Gastroesophageal sphincter (tissue), 3 donors: ENCODE data around the gene TSPAN13.

Experiments
- POLR2A ChIP-seq, 2 donors: fragments of 450-650 bp; IDR thresholded peaks; one replicate each; pipeline ENCODE4 v1.6.1; 2017; ENCODE audit warnings: antibody characterized with exemption in 2 of 2, mild to moderate bottlenecking in 2 of 2, moderate library complexity in 1 of 2
- POLR2AphosphoS5 ChIP-seq: sonication (generic); formaldehyde crosslinking; IDR thresholded peaks from one replicate; pipeline ENCODE4 v1.6.1; 2017; ENCODE audit warnings: antibody characterized with exemption
- TF ChIP-seq, protein P1 (sequence below), 4 experiments: fragments of 200-600 bp in 2 of 4; fragments of 450-650 bp in 2 of 4; sonication (generic) in 1 of 4; IDR thresholded peaks; one replicate each; pipeline ENCODE4 v1.5.1; 2017 to 2019; ENCODE audit warnings: antibody characterized with exemption in 4 of 4, mild to moderate bottlenecking in 2 of 4, moderate library complexity in 2 of 4

DNA sequence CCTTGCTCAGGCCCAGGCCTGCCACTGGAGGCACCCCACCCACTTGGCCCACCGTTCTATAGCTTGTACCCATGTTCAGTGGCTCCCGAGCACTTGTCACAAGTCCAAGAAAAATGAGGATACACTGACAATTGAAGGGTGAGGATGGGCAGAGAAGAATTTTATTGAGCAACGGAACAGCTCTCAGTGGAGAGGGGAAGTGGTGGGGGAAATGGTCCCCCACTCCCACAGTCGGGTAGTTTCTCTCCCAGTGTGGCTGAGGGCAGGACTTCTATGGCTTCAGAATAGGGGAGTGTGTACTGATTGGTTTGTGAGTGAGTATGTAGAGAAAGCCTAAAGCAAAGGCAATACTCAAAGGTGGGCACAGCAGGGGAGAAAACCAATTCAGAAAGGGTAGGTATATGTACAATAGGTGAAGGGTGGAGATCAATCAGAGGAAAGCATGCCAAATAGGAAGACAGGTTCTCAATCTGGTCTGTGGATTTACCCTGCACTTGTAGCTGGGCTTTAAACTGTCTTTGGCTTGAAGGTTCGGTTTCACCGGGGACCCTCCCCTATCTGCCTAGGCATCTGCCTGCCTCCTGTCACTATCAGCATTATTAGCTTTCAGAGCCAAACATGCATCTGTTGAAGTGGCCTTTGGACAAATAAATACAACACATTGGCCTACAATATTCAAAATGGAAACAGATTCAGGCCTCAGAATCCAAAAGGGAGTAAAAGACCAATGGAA lies 8.9 kb upstream of the TSPAN13 start:
- TF ChIP-seq POLR2AphosphoS5 (no peak), POLR2A (IDR thresholded peaks at IDR 0.05) (no peak)
- TF ChIP-seq, protein P1, sequence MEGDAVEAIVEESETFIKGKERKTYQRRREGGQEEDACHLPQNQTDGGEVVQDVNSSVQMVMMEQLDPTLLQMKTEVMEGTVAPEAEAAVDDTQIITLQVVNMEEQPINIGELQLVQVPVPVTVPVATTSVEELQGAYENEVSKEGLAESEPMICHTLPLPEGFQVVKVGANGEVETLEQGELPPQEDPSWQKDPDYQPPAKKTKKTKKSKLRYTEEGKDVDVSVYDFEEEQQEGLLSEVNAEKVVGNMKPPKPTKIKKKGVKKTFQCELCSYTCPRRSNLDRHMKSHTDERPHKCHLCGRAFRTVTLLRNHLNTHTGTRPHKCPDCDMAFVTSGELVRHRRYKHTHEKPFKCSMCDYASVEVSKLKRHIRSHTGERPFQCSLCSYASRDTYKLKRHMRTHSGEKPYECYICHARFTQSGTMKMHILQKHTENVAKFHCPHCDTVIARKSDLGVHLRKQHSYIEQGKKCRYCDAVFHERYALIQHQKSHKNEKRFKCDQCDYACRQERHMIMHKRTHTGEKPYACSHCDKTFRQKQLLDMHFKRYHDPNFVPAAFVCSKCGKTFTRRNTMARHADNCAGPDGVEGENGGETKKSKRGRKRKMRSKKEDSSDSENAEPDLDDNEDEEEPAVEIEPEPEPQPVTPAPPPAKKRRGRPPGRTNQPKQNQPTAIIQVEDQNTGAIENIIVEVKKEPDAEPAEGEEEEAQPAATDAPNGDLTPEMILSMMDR (IDR thresholded peaks at IDR 0.05), result no peak
